Measurements from ENCODE around the gene PANX3. TPM values are rescaled to one million over a fixed set of nuclear protein-coding genes. Genes with fewer than 3 reads are reported as not detected.
A peak's percentile ranks its signal among the peaks of the same experiment; 100 is the strongest.

The PANX3 gene, protein sequence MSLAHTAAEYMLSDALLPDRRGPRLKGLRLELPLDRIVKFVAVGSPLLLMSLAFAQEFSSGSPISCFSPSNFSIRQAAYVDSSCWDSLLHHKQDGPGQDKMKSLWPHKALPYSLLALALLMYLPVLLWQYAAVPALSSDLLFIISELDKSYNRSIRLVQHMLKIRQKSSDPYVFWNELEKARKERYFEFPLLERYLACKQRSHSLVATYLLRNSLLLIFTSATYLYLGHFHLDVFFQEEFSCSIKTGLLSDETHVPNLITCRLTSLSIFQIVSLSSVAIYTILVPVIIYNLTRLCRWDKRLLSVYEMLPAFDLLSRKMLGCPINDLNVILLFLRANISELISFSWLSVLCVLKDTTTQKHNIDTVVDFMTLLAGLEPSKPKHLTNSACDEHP
- polyA plus RNA-seq, result under 1 TPM in 1 of 4 donors, not detected in 3; 0.04 TPM
- long read RNA-seq, donor 1, result 0 reads
- long read RNA-seq, donor 2, result 0 reads
- long read RNA-seq, donor 3, result 0 reads
- long read RNA-seq, donor 4, result 0 reads
- long read RNA-seq, donor 5, result 0 reads
- long read RNA-seq, donor 6, result 0 reads
- long read RNA-seq, donor 7, result 0 reads
- long read RNA-seq, donor 8, result 0 reads
- long read RNA-seq, donor 9, result 0 reads
- long read RNA-seq, donor 10, result 0 reads

DNA sequence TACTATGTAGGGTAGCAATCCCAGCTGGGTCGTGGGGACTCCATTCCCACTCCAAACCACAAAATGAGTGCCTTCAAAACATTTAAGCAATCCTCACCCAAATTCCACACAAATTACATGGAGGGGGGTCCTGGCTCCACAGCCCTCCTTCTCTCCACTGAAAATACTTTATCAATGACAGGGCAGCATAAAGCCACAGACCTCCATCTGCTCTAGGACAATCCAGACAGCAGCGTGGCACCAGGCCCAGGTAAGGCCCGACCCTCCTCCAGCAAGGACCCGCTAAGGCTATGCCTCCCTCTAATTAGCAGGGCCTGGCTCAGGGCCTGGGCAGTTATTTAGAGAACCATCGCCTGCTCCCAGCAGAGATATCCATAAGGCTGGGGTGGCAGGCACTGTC is at the start of gene PANX3:
TSS of gene PANX3 (plus strand) at position 365 of the 400 bp plus-strand sequence. CDS start 129 bp downstream, outside the sequence.
- WGBS, 3 donors, result 68 to 75% (median 74%) methylated on average over 5 of the region's 5 CpGs
- DNase-seq (no peak), FAIRE-seq (no peak)

DNA sequence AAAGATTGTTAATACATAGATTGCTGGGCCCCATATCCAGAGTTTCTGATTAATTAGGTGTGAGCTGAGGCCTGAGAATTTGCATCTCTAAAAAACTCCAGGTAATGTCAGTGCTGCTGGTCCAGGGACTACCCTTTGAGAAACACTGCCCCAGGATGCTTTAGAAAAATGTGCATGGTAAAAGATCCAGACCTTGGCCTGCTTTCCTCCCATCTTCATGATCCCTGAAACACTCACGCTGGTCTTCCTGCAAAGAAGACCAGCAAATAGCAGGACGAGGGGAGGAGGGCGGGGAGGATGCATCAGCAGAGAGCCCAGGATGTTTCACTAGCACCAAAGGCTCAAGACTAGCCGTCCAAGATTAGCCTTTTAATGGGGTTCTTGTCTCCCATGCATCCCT is 41.5 kb upstream of the PANX3 start, which contains the start of gene OR8A1:
TSS of gene OR8A1 (plus strand) at position 301 of the 400 bp plus-strand sequence. CDS start 123 bp downstream, outside the sequence.
- Histone ChIP-seq H3K4me3 (ENCODE audit: low read depth in 1 of 3, low read length in 3 of 3) (no peak within 1 kb of the TSS), H3K27me3 (ENCODE audit: control insufficient read depth in 3 of 3, insufficient read depth in 3 of 3, low read length in 3 of 3) (no peaks in the 10 kb centered on the region), H3K4me1 (ENCODE audit: control insufficient read depth in 3 of 3, insufficient read depth in 2 of 3, low read depth in 1 of 3, low read length in 2 of 3) (no peaks in the 10 kb centered on the region), H3K27ac (ENCODE audit: low read depth in 1 of 3, low read length in 2 of 3) (no peak within 1 kb of the TSS), H3K9me3 (ENCODE audit: control insufficient read depth in 2 of 2, insufficient read depth in 1 of 2, low read depth in 1 of 2, low read length in 1 of 2) (no peaks in the 10 kb centered on the region), H3K36me3 (ENCODE audit: control insufficient read depth in 3 of 3, insufficient read depth in 2 of 3, low read depth in 1 of 3, low read length in 3 of 3) (no peaks in the 10 kb centered on the region)
- 47 to 63% (median 57%) methylated on average over 4 of the region's 4 CpGs for WGBS, 3 donors
- FAIRE-seq (no peak), DNase-seq (no peak)

More for the DNA sequence above, at the start of gene PANX3:
- Histone ChIP-seq H3K27me3 (ENCODE audit: control insufficient read depth in 3 of 3, insufficient read depth in 3 of 3, low read length in 3 of 3) (peaks cover 0 to 13% (median 0%) of the 10 kb centered on the region in 3 donors), H3K9me3 (ENCODE audit: control insufficient read depth in 2 of 2, insufficient read depth in 1 of 2, low read depth in 1 of 2, low read length in 1 of 2) (no peaks in the 10 kb centered on the region), H3K36me3 (ENCODE audit: control insufficient read depth in 3 of 3, insufficient read depth in 2 of 3, low read depth in 1 of 3, low read length in 3 of 3) (no peaks in the 10 kb centered on the region), H3K4me1 (ENCODE audit: control insufficient read depth in 3 of 3, insufficient read depth in 2 of 3, low read depth in 1 of 3, low read length in 2 of 3) (no peaks in the 10 kb centered on the region), H3K4me3 (ENCODE audit: low read depth in 1 of 3, low read length in 3 of 3) (no peak within 1 kb of the TSS), H3K27ac (ENCODE audit: low read depth in 1 of 3, low read length in 2 of 3) (no peak within 1 kb of the TSS)

DNA sequence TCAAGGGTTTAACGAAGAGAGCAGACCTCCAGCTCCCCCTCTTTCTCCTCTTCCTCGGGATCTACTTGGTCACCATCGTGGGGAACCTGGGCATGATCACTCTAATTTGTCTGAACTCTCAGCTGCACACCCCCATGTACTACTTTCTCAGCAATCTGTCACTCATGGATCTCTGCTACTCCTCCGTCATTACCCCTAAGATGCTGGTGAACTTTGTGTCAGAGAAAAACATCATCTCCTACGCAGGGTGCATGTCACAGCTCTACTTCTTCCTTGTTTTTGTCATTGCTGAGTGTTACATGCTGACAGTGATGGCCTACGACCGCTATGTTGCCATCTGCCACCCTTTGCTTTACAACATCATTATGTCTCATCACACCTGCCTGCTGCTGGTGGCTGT is 41.1 kb upstream of the PANX3 start:
- H3K27ac ChIP-seq (ENCODE audit: low read depth in 1 of 3, low read length in 2 of 3), result no peak overlapping the region
- FAIRE-seq (no peak), DNase-seq (no peak)
- no peaks in the 10 kb centered on the region for H3K27me3 ChIP-seq (ENCODE audit: control insufficient read depth in 3 of 3, insufficient read depth in 3 of 3, low read length in 3 of 3)
- H3K36me3 ChIP-seq (ENCODE audit: control insufficient read depth in 3 of 3, insufficient read depth in 2 of 3, low read depth in 1 of 3, low read length in 3 of 3), result no peaks in the 10 kb centered on the region
- no peaks in the 10 kb centered on the region for H3K9me3 ChIP-seq (ENCODE audit: control insufficient read depth in 2 of 2, insufficient read depth in 1 of 2, low read depth in 1 of 2, low read length in 1 of 2)
- WGBS, 3 donors, result 75 to 82% (median 76%) methylated on average over 7 of the region's 7 CpGs
- no peaks in the 10 kb centered on the region for H3K4me1 ChIP-seq (ENCODE audit: control insufficient read depth in 3 of 3, insufficient read depth in 2 of 3, low read depth in 1 of 3, low read length in 2 of 3)
- H3K4me3 ChIP-seq (ENCODE audit: low read depth in 1 of 3, low read length in 3 of 3), result no peak overlapping the region

DNA sequence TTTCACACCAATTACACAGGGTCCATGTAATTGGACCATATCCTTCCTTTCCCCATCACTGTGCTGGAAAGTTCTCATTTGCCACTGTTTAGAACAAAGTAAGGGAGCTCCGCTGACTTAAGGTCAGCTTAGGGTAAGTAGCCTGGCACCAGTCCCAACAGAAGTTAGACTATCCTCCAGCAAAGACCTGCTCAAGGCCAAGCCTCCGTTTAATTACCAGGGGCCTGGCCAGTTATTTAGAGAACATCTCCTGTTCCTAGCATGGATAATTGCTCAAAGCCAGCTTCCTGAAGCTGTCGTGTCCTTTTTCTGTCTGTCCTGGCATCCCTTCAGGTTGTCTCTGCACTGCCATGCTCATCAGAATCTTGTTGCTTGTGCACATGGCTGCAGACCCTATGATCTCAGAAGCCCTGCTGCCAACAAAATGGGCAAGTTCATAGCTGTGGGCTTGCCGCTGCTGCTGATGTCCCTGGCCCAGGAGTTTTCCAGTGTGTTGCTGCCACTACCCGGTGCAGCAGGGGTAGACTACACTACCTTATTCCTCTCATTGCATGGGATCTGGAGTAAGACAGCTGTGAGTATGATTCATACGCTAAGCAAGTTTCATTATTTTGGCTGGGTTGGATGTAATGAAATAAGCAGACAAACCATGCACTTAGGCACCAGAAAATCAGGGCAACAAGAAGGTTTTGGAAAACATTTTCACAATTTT is 33.4 kb upstream of the PANX3 start:
- no peaks in the 10 kb centered on the region for H3K27me3 ChIP-seq (ENCODE audit: control insufficient read depth in 3 of 3, insufficient read depth in 3 of 3, low read length in 3 of 3)
- H3K27ac ChIP-seq (ENCODE audit: low read depth in 1 of 3, low read length in 2 of 3), result no peak overlapping the region
- FAIRE-seq (no peak), DNase-seq (no peak)
- H3K4me1 ChIP-seq (ENCODE audit: control insufficient read depth in 3 of 3, insufficient read depth in 2 of 3, low read depth in 1 of 3, low read length in 2 of 3), result no peaks in the 10 kb centered on the region
- no peak overlapping the region for H3K4me3 ChIP-seq (ENCODE audit: low read depth in 1 of 3, low read length in 3 of 3)
- H3K36me3 ChIP-seq (ENCODE audit: control insufficient read depth in 3 of 3, insufficient read depth in 2 of 3, low read depth in 1 of 3, low read length in 3 of 3), result no peaks in the 10 kb centered on the region
- WGBS, 3 donors, result 65 to 70% (median 67%) methylated on average over 6 of the region's 6 CpGs
- H3K9me3 ChIP-seq (ENCODE audit: control insufficient read depth in 2 of 2, insufficient read depth in 1 of 2, low read depth in 1 of 2, low read length in 1 of 2), result no peaks in the 10 kb centered on the region

DNA sequence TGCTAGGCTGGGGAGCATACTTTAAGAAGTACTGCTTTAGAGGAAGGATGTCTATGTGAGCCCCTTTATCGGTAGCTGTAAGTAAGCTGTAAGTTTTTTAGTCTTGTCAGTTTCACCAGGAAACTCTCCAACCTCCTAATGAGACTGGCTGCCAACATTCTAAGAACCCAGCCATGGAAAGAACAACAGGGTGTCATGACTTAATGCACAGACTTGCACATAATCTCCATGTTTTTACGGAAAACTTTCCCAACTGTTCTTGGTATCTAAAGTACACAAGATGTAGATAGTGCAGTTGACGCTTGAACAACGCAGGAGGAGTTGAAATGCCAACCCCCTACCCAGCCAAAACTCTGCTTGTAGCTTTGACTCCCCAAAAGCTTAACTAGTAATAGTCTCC is 32.5 kb upstream of the PANX3 start:
- no peaks in the 10 kb centered on the region for H3K9me3 ChIP-seq (ENCODE audit: control insufficient read depth in 2 of 2, insufficient read depth in 1 of 2, low read depth in 1 of 2, low read length in 1 of 2)
- DNase-seq, result no peak
- no peak overlapping the region for H3K4me3 ChIP-seq (ENCODE audit: low read depth in 1 of 3, low read length in 3 of 3)
- H3K27me3 ChIP-seq (ENCODE audit: control insufficient read depth in 3 of 3, insufficient read depth in 3 of 3, low read length in 3 of 3), result no peaks in the 10 kb centered on the region
- FAIRE-seq, result no peak
- H3K4me1 ChIP-seq (ENCODE audit: control insufficient read depth in 3 of 3, insufficient read depth in 2 of 3, low read depth in 1 of 3, low read length in 2 of 3), result no peaks in the 10 kb centered on the region
- no peak overlapping the region for H3K27ac ChIP-seq (ENCODE audit: low read depth in 1 of 3, low read length in 2 of 3)
- WGBS, 3 donors, result 30 to 61% (median 55%) methylated on average over 4 of the region's 4 CpGs
- no peaks in the 10 kb centered on the region for H3K36me3 ChIP-seq (ENCODE audit: control insufficient read depth in 3 of 3, insufficient read depth in 2 of 3, low read depth in 1 of 3, low read length in 3 of 3)

DNA sequence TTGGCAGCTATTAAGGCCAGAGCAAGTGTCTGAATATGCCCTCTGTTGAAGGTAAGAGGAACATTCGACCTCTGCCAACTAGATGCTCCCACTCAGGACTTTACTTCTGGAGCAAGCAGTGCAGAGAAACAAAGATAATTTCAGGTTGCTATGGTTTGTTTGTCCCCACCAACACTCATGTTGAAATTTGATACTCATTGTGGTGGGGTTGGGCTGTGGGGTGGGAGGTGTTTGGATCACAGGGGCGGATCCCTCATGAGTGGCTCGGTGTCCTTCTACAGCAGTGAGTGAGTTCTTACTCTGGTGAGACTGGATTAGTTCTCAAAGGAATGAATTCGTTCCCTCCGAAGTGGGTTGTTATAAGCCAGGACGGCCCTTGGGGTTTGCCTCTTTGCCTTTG is 29.4 kb upstream of the PANX3 start:
- H3K4me3 ChIP-seq (ENCODE audit: low read depth in 1 of 3, low read length in 3 of 3), result no peak overlapping the region
- DNase-seq (no peak), FAIRE-seq (no peak)
- no peaks in the 10 kb centered on the region for H3K9me3 ChIP-seq (ENCODE audit: control insufficient read depth in 2 of 2, insufficient read depth in 1 of 2, low read depth in 1 of 2, low read length in 1 of 2)
- no peaks in the 10 kb centered on the region for H3K4me1 ChIP-seq (ENCODE audit: control insufficient read depth in 3 of 3, insufficient read depth in 2 of 3, low read depth in 1 of 3, low read length in 2 of 3)
- no peaks in the 10 kb centered on the region for H3K36me3 ChIP-seq (ENCODE audit: control insufficient read depth in 3 of 3, insufficient read depth in 2 of 3, low read depth in 1 of 3, low read length in 3 of 3)
- 65 to 86% (median 79%) methylated on average over 6 of the region's 6 CpGs for WGBS, 3 donors
- peaks cover 0 to 5% (median 0%) of the 10 kb centered on the region in 3 donors for H3K27me3 ChIP-seq (ENCODE audit: control insufficient read depth in 3 of 3, insufficient read depth in 3 of 3, low read length in 3 of 3)
- no peak overlapping the region for H3K27ac ChIP-seq (ENCODE audit: low read depth in 1 of 3, low read length in 2 of 3)

DNA sequence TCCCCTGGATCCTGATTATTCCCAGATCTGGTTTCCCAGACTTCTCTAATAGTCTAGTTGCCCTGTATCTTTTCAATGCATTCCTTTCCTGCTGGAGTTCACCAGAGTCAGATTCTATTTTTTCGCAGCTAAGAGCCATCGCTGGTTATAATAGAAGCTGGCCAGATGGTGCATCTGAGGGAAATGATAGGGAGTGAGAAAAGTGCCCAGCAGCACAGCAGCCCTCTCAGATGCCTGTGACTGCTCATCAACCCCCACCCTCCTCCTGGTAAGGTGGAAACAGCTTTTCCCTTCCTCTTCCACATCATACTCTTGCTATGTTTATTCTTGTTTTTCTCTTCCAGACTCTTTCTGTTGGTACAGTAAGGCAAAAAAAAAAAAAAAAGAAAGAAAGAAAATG is 28.7 kb upstream of the PANX3 start:
- DNase-seq (no peak), FAIRE-seq (no peak)
- Histone ChIP-seq H3K4me1 (ENCODE audit: control insufficient read depth in 3 of 3, insufficient read depth in 2 of 3, low read depth in 1 of 3, low read length in 2 of 3) (no peaks in the 10 kb centered on the region), H3K36me3 (ENCODE audit: control insufficient read depth in 3 of 3, insufficient read depth in 2 of 3, low read depth in 1 of 3, low read length in 3 of 3) (no peaks in the 10 kb centered on the region), H3K9me3 (ENCODE audit: control insufficient read depth in 2 of 2, insufficient read depth in 1 of 2, low read depth in 1 of 2, low read length in 1 of 2) (no peaks in the 10 kb centered on the region), H3K27me3 (ENCODE audit: control insufficient read depth in 3 of 3, insufficient read depth in 3 of 3, low read length in 3 of 3) (peaks cover 0 to 5% (median 0%) of the 10 kb centered on the region in 3 donors), H3K4me3 (ENCODE audit: low read depth in 1 of 3, low read length in 3 of 3) (no peak overlapping the region), H3K27ac (ENCODE audit: low read depth in 1 of 3, low read length in 2 of 3) (no peak overlapping the region)
- 87 to 94% (median 90%) methylated on average over 2 of the region's 2 CpGs for WGBS, 3 donors

DNA sequence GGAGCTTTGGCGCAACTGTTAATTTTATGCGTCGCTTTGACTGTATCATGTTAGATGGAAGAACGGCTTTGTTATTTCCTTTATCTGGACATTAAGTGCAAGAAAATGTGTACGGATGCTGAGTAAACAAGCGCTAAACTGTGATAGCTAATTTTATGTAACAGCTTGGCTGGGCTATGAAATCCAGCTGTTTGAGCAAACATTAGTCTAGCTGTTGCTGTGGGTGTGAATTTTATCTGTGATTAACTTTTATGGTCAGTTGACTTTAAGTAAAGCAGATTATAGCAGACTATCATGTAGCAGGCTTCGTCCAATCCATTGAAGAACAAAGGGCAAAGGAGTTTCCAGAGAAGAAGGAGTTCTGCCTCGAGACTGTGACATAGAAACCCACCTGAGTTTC is 27.4 kb upstream of the PANX3 start:
- Histone ChIP-seq H3K27me3 (ENCODE audit: control insufficient read depth in 3 of 3, insufficient read depth in 3 of 3, low read length in 3 of 3) (peaks cover 0 to 5% (median 0%) of the 10 kb centered on the region in 3 donors), H3K27ac (ENCODE audit: low read depth in 1 of 3, low read length in 2 of 3) (no peak overlapping the region), H3K9me3 (ENCODE audit: control insufficient read depth in 2 of 2, insufficient read depth in 1 of 2, low read depth in 1 of 2, low read length in 1 of 2) (no peaks in the 10 kb centered on the region), H3K36me3 (ENCODE audit: control insufficient read depth in 3 of 3, insufficient read depth in 2 of 3, low read depth in 1 of 3, low read length in 3 of 3) (no peaks in the 10 kb centered on the region), H3K4me3 (ENCODE audit: low read depth in 1 of 3, low read length in 3 of 3) (no peak overlapping the region), H3K4me1 (ENCODE audit: control insufficient read depth in 3 of 3, insufficient read depth in 2 of 3, low read depth in 1 of 3, low read length in 2 of 3) (no peaks in the 10 kb centered on the region)
- DNase-seq, result peak; percentile 38 to 45
- no peak for FAIRE-seq
- WGBS, 3 donors, result 20 to 47% (median 43%) methylated on average over 8 of the region's 8 CpGs

All from small intestine (tissue), 16 donors.